ENCODE data around the gene MAGEF1. TPM values are rescaled to one million over a fixed set of nuclear protein-coding genes. Genes with fewer than 3 reads are reported as not detected.

Gene MAGEF1
- total and polyA plus RNA-seq, 9 of the 15 experiments (the other 6 are each of a cell fraction or from before 2014, with no cell fraction given), result 1.5 to 39.1 (median 19.8) TPM

DNA sequence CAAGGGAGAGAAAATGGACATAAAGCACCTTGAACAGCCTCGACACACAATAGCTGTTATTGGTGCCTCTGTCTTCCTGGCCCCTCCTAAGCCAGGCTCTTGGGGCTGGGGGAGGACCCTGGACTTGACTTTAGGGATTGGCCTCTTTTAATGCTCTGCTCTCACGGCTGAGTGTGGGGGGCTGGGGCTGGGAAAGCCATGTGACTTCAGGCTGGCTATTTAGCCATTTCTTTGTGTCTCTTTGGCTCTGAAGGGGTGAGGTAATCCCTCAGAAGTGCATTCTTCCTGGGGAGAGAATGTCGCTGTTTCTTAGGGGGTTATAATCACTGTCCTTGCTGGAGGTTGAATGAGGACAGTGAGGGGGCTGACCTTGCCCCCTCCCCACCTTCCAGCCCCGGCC lies 26.2 kb downstream of the MAGEF1 start:
- in situ Hi-C loops (cut with MboI), result no loop called here
- no peak for ATAC-seq
- H3K9me3 ChIP-seq (replicated peaks; ENCODE audit: control insufficient read depth, insufficient read depth, low read depth, low read length), result no peaks in the 10 kb centered on the region
- H3K4me1 ChIP-seq (replicated peaks in 1 of 2; ENCODE audit: control insufficient read depth in 2 of 2, insufficient read depth in 2 of 2, low read length in 2 of 2), result no peaks in the 10 kb centered on the region; a peak in 1 of 5 replicates
- no peaks in the 10 kb centered on the region for H3K36me3 ChIP-seq (ENCODE audit: control insufficient read depth, insufficient read depth, low read length)
- H2AFZ ChIP-seq (ENCODE audit: low read depth, low read length), result no peak overlapping the region
- H3K4me2 ChIP-seq (ENCODE audit: insufficient read depth, low read length), result no peak overlapping the region
- no peak overlapping the region for H3K4me3 ChIP-seq
- H4K20me1 ChIP-seq (replicated peaks; ENCODE audit: control insufficient read depth, insufficient read depth, low read length), result peaks cover 3% of the 10 kb centered on the region
- DNase-seq (ENCODE audit: extremely low read depth in 1 of 4, low spot score in 3 of 4), result no peak
- H3K9me1 ChIP-seq (ENCODE audit: control insufficient read depth, insufficient read depth, low read length), result no peaks in the 10 kb centered on the region
- no peak overlapping the region for H3K9ac ChIP-seq (ENCODE audit: insufficient read depth in 1 of 2, low read depth in 2 of 2, low read length in 2 of 2)
- intact Hi-C loops (cut with micrococcal nuclease), result no loop called here
- ChIA-PET CTCF (ENCODE audit: low intra/inter-chr PET ratio) (no interaction called here), POLR2A (no interaction called here)
- BruUV-seq (replicated peaks), result no TSS peak
- no peaks in the 10 kb centered on the region for H3K79me2 ChIP-seq (ENCODE audit: control insufficient read depth, insufficient read depth, low read length)
- H3K27me3 ChIP-seq (ENCODE audit: control insufficient read depth in 2 of 2, insufficient read depth in 2 of 2, low read length in 2 of 2), result peaks cover 37 to 76% of the 10 kb centered on the region in 2 experiments
- 4% methylated on average over 4 of the region's 4 CpGs for WGBS (ENCODE audit: insufficient coverage, low coverage, missing lambda C conversion rate)
- H3K27ac ChIP-seq (ENCODE audit: extremely low read depth, low read depth, low read length), result no peak overlapping the region
- no peak for FAIRE-seq
- TF ChIP-seq ZNF3 (CRISPR knock-in tag; IDR thresholded peaks at IDR 0.05) (no peak), RUNX1 (IDR thresholded peaks at IDR 0.05; ENCODE audit: low read depth) (no peak), HNRNPLL (IDR thresholded peaks at IDR 0.05; ENCODE audit: low read depth, low read length, poor library complexity, severe bottlenecking) (no peak), ZSCAN29 (IDR thresholded peaks at IDR 0.05) (no peak), ETS2 (tag; IDR thresholded peaks at IDR 0.05; ENCODE audit: borderline replicate concordance, poor library complexity, severe bottlenecking) (no peak), PATZ1 (CRISPR knock-in tag; IDR thresholded peaks at IDR 0.05; ENCODE audit: borderline replicate concordance) (no peak), DDX20 (tag; IDR thresholded peaks at IDR 0.05; ENCODE audit: low read depth) (no peak), ZNF140 (CRISPR knock-in tag; IDR thresholded peaks at IDR 0.05) (no peak)
- TF ChIP-seq, protein P1, sequence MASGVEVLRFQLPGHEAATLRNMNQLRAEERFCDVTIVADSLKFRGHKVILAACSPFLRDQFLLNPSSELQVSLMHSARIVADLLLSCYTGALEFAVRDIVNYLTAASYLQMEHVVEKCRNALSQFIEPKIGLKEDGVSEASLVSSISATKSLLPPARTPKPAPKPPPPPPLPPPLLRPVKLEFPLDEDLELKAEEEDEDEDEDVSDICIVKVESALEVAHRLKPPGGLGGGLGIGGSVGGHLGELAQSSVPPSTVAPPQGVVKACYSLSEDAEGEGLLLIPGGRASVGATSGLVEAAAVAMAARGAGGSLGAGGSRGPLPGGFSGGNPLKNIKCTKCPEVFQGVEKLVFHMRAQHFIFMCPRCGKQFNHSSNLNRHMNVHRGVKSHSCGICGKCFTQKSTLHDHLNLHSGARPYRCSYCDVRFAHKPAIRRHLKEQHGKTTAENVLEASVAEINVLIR (CRISPR knock-in tag; IDR thresholded peaks at IDR 0.05), result no peak
- TF ChIP-seq, protein P2, sequence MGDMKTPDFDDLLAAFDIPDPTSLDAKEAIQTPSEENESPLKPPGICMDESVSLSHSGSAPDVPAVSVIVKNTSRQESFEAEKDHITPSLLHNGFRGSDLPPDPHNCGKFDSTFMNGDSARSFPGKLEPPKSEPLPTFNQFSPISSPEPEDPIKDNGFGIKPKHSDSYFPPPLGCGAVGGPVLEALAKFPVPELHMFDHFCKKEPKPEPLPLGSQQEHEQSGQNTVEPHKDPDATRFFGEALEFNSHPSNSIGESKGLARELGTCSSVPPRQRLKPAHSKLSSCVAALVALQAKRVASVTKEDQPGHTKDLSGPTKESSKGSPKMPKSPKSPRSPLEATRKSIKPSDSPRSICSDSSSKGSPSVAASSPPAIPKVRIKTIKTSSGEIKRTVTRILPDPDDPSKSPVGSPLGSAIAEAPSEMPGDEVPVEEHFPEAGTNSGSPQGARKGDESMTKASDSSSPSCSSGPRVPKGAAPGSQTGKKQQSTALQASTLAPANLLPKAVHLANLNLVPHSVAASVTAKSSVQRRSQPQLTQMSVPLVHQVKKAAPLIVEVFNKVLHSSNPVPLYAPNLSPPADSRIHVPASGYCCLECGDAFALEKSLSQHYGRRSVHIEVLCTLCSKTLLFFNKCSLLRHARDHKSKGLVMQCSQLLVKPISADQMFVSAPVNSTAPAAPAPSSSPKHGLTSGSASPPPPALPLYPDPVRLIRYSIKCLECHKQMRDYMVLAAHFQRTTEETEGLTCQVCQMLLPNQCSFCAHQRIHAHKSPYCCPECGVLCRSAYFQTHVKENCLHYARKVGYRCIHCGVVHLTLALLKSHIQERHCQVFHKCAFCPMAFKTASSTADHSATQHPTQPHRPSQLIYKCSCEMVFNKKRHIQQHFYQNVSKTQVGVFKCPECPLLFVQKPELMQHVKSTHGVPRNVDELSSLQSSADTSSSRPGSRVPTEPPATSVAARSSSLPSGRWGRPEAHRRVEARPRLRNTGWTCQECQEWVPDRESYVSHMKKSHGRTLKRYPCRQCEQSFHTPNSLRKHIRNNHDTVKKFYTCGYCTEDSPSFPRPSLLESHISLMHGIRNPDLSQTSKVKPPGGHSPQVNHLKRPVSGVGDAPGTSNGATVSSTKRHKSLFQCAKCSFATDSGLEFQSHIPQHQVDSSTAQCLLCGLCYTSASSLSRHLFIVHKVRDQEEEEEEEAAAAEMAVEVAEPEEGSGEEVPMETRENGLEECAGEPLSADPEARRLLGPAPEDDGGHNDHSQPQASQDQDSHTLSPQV (IDR thresholded peaks at IDR 0.05), result no peak
- TF ChIP-seq, protein P3, sequence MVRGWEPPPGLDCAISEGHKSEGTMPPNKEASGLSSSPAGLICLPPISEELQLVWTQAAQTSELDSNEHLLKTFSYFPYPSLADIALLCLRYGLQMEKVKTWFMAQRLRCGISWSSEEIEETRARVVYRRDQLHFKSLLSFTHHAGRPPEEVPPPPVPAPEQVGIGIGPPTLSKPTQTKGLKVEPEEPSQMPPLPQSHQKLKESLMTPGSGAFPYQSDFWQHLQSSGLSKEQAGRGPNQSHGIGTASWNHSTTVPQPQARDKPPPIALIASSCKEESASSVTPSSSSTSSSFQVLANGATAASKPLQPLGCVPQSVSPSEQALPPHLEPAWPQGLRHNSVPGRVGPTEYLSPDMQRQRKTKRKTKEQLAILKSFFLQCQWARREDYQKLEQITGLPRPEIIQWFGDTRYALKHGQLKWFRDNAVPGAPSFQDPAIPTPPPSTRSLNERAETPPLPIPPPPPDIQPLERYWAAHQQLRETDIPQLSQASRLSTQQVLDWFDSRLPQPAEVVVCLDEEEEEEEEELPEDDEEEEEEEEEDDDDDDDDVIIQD (CRISPR knock-in tag; IDR thresholded peaks at IDR 0.05), result no peak
- TF ChIP-seq, protein P4, sequence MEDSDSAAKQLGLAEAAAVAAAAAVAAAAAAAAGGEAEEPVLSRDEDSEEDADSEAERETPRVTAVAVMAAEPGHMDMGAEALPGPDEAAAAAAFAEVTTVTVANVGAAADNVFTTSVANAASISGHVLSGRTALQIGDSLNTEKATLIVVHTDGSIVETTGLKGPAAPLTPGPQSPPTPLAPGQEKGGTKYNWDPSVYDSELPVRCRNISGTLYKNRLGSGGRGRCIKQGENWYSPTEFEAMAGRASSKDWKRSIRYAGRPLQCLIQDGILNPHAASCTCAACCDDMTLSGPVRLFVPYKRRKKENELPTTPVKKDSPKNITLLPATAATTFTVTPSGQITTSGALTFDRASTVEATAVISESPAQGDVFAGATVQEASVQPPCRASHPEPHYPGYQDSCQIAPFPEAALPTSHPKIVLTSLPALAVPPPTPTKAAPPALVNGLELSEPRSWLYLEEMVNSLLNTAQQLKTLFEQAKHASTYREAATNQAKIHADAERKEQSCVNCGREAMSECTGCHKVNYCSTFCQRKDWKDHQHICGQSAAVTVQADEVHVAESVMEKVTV (CRISPR knock-in tag; IDR thresholded peaks at IDR 0.05), result no peak
